ENCODE measurements around the gene CHDH.

DNA sequence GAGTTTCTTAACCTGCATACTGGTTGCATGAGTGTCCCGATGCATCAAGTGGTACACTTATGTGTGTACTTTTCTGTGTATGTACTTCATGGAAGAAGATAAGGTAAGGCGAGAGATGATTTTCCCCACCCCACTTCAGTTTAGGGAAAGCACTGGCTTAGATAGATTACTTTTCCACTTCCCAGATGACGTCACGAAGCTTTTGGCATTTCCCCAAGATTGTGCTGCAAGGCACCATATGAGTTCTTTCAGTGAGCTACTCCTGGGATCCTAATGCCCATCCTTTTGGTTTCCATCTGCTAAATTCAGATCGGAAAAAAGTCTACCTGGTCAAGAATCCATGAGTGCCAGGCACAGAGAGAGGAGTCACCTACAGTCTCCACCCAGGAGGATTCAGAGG lies 4.7 kb upstream of the CHDH start:
- TF ChIP-seq, protein P1, sequence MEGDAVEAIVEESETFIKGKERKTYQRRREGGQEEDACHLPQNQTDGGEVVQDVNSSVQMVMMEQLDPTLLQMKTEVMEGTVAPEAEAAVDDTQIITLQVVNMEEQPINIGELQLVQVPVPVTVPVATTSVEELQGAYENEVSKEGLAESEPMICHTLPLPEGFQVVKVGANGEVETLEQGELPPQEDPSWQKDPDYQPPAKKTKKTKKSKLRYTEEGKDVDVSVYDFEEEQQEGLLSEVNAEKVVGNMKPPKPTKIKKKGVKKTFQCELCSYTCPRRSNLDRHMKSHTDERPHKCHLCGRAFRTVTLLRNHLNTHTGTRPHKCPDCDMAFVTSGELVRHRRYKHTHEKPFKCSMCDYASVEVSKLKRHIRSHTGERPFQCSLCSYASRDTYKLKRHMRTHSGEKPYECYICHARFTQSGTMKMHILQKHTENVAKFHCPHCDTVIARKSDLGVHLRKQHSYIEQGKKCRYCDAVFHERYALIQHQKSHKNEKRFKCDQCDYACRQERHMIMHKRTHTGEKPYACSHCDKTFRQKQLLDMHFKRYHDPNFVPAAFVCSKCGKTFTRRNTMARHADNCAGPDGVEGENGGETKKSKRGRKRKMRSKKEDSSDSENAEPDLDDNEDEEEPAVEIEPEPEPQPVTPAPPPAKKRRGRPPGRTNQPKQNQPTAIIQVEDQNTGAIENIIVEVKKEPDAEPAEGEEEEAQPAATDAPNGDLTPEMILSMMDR (IDR thresholded peaks at IDR 0.05; ENCODE audit: insufficient read depth, low read length, poor library complexity, severe bottlenecking): no peak
- no peak for TF ChIP-seq EZH2phosphoT487 (conservative IDR thresholded peaks at IDR 0.05; ENCODE audit: low read length)
